ENCODE measurements around the gene ADAMTS9.

DNA sequence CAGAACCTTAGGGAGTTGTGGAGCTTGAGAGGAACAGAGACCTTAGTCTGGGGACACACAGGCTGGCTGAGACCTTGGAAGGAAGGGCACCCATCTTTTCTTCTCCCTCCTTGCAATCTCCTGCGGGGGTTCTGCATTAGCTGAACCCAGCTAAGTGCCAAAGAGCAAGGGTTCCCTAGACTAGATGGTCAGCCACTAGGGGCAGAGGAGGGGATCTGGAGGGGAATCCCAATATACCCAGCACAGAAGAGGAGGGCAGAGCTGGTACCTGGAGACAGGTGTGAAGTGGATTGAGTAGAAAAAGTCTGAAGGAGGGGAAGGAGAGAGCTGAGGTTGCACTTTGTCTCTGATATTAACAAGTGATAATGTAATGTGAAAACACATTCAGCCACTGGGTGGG, 212.8 kb downstream of the ADAMTS9 start:
- TF ChIP-seq, protein P1, sequence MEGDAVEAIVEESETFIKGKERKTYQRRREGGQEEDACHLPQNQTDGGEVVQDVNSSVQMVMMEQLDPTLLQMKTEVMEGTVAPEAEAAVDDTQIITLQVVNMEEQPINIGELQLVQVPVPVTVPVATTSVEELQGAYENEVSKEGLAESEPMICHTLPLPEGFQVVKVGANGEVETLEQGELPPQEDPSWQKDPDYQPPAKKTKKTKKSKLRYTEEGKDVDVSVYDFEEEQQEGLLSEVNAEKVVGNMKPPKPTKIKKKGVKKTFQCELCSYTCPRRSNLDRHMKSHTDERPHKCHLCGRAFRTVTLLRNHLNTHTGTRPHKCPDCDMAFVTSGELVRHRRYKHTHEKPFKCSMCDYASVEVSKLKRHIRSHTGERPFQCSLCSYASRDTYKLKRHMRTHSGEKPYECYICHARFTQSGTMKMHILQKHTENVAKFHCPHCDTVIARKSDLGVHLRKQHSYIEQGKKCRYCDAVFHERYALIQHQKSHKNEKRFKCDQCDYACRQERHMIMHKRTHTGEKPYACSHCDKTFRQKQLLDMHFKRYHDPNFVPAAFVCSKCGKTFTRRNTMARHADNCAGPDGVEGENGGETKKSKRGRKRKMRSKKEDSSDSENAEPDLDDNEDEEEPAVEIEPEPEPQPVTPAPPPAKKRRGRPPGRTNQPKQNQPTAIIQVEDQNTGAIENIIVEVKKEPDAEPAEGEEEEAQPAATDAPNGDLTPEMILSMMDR (IDR thresholded peaks at IDR 0.05) = no peak
- no peak for TF ChIP-seq POLR2A (IDR thresholded peaks at IDR 0.05)
